ENCODE data around the gene WFDC1. TPM values are rescaled to one million over a fixed set of nuclear protein-coding genes. Genes with fewer than 3 reads are reported as not detected.

The WFDC1 gene
- total RNA-seq, 2 experiments from 2014 or later = not detected

- POLR2A ChIA-PET = no interaction called here
- CTCF ChIA-PET = no interaction called here
- Mint-ChIP-seq H3K4me3 (no peak overlapping the region), H3K9me3 (peaks cover 6% of the 10 kb centered on the region), H3K36me3 (ENCODE audit: low read depth) (no peaks in the 10 kb centered on the region), H3K4me1 (no peaks in the 10 kb centered on the region), H3K27me3 (peaks cover 18% of the 10 kb centered on the region), H3K27ac (no peak overlapping the region)
- no peak for DNase-seq
These were observed 19.7 kb downstream of the WFDC1 start for GRCh38 chr16:84314373-84314772.

DNA sequence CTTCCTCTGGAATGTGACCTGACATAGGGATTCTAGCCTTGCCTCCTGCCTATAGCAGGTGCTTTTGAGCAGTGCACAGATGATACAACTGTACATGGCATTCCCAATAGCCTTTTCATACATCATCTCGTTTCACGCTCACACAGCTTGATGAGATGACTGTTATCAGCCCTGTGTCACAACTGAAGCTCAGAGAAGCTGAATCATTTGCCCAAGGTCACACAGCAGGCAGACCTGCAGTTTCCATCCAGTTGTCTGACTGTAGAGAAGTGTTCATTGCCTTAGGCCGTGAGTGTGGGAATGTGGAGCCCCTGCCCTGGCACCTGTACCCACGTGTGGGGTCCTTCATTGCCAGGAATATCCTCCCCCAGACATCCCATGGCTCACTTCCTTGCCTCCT lies 20.1 kb downstream of the WFDC1 start:
- no peak overlapping the region for H3K4me3 Mint-ChIP-seq

GRCh38 chr16:84315422-84315821 lies 20.7 kb downstream of the WFDC1 start:
- H3K9me3 Mint-ChIP-seq = peaks cover 6% of the 10 kb centered on the region
- H3K36me3 Mint-ChIP-seq (ENCODE audit: low read depth) = no peaks in the 10 kb centered on the region
- H3K27me3 Mint-ChIP-seq = peaks cover 18% of the 10 kb centered on the region
- no peak overlapping the region for H3K4me3 Mint-ChIP-seq
- H3K27ac Mint-ChIP-seq = no peak overlapping the region
- H3K4me1 Mint-ChIP-seq = no peaks in the 10 kb centered on the region
- POLR2A ChIA-PET = no interaction called here
- CTCF ChIA-PET = no interaction called here
- DNase-seq = no peak

More for the DNA sequence above, 20.1 kb downstream of the WFDC1 start:
- DNase-seq = no peak
- no peak overlapping the region for H3K27ac Mint-ChIP-seq
- ChIA-PET CTCF (no interaction called here), POLR2A (no interaction called here)
- peaks cover 18% of the 10 kb centered on the region for H3K27me3 Mint-ChIP-seq
- H3K36me3 Mint-ChIP-seq (ENCODE audit: low read depth) = no peaks in the 10 kb centered on the region
- peaks cover 6% of the 10 kb centered on the region for H3K9me3 Mint-ChIP-seq
- no peaks in the 10 kb centered on the region for H3K4me1 Mint-ChIP-seq

- POLR2A ChIA-PET = no interaction called here
- Mint-ChIP-seq H3K4me3 (no peak overlapping the region), H3K36me3 (ENCODE audit: low read depth) (no peaks in the 10 kb centered on the region), H3K9me3 (peaks cover 6% of the 10 kb centered on the region), H3K27me3 (peaks cover 11% of the 10 kb centered on the region), H3K27ac (no peak overlapping the region), H3K4me1 (no peaks in the 10 kb centered on the region)
- CTCF ChIA-PET = no interaction called here
- no peak for DNase-seq
These were observed 23.7 kb downstream of the WFDC1 start for GRCh38 chr16:84318091-84318975.

- POLR2A ChIA-PET = no interaction called here
These were observed 24.6 kb downstream of the WFDC1 start for GRCh38 chr16:84319146-84319760.

DNA sequence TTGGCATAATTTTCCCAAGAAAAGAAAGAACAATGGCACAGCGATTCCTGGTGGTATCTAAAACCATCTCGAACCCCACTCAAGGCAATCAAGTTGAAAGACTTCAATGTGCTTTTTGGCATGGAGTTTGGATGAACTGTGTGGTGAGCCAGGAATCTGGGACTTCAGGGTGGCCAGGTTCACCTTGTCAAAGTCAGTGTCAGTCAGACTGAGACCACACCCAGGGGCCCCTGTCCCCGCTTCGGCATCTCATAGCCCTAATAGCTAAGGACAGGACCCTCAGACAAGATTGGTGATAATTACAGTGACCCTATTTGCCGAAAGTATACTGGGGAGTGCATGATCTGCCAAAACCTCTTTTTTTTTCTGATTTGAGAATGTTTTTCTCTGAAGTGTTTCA lies 25.8 kb downstream of the WFDC1 start:
- H3K27ac Mint-ChIP-seq = no peak overlapping the region
- H3K27me3 Mint-ChIP-seq = no peaks in the 10 kb centered on the region
- H3K4me1 Mint-ChIP-seq = no peaks in the 10 kb centered on the region
- POLR2A ChIA-PET = no interaction called here
- H3K36me3 Mint-ChIP-seq (ENCODE audit: low read depth) = no peaks in the 10 kb centered on the region
- CTCF ChIA-PET = no interaction called here
- peaks cover 6% of the 10 kb centered on the region for H3K9me3 Mint-ChIP-seq
- H3K4me3 Mint-ChIP-seq = no peak overlapping the region
- no peak for DNase-seq

More at GRCh38 chr16:84319146-84319760, 24.6 kb downstream of the WFDC1 start:
- Mint-ChIP-seq H3K27ac (no peak overlapping the region), H3K4me1 (no peaks in the 10 kb centered on the region), H3K4me3 (no peak overlapping the region), H3K9me3 (peaks cover 6% of the 10 kb centered on the region), H3K36me3 (ENCODE audit: low read depth) (no peaks in the 10 kb centered on the region), H3K27me3 (peaks cover 5% of the 10 kb centered on the region)
- no peak for DNase-seq
- CTCF ChIA-PET = no interaction called here

GRCh38 chr16:84321932-84322331 lies 27.3 kb downstream of the WFDC1 start:
- POLR2A ChIA-PET = no interaction called here
- CTCF ChIA-PET = interaction anchor here (1.2 kb wide), 1 partner anchor 135 kb away, joined by 3 read pairs; the partner anchor contains the start of gene TAF1C
- H3K36me3 Mint-ChIP-seq (ENCODE audit: low read depth) = no peaks in the 10 kb centered on the region
- H3K9me3 Mint-ChIP-seq = peaks cover 6% of the 10 kb centered on the region
- no peaks in the 10 kb centered on the region for H3K27me3 Mint-ChIP-seq
- no peak overlapping the region for H3K27ac Mint-ChIP-seq
- DNase-seq = no peak
- no peaks in the 10 kb centered on the region for H3K4me1 Mint-ChIP-seq
- H3K4me3 Mint-ChIP-seq = no peak overlapping the region

DNA sequence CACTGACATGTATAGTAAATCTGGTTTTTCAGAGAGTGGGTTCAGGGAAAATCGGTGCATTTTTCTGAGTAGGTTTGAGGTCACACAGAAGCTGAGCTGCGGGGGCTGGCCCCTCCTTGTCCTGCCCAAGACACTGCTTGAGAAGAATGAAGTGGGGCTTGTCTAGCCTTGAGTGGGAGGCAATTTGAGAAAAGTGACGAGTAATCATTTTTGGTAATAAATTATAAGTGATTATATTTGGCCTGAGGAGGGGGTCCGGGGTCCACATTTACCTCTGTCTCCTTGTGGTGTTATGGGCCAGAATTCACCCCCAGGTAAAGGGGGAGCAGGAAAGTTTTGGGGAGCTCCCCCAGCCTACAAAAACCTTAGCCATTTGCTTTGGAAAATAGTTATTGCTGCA lies 28.1 kb downstream of the WFDC1 start:
- Mint-ChIP-seq H3K4me3 (no peak overlapping the region), H3K27me3 (no peaks in the 10 kb centered on the region), H3K27ac (no peak overlapping the region), H3K4me1 (no peaks in the 10 kb centered on the region), H3K9me3 (peaks cover 5% of the 10 kb centered on the region), H3K36me3 (ENCODE audit: low read depth) (no peaks in the 10 kb centered on the region)
- ChIA-PET POLR2A (no interaction called here), CTCF (interaction anchor here (1.2 kb wide), 1 partner anchor 136 kb away, joined by 3 read pairs; the partner anchor contains the start of gene TAF1C)
- no peak for DNase-seq

DNA sequence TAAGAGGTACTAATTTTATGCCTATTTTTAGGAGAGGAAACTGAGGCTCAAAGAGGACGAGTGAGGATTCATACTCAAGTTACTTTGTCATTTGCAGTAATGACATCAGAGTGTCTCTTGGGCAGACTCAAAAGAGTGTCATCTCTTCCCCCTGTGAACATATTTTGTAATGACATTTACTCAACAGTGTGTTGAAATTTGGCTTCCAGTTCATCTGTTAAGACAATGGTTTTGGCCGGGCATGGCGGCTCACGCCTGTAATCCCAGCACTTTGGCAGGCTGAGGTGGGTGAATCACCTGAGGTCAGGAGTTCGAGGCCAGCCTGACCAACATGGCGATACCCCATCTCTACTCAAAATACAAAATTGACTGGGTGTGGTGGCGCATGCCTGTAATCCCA lies 28.9 kb downstream of the WFDC1 start:
- H3K4me1 Mint-ChIP-seq = no peaks in the 10 kb centered on the region
- no peaks in the 10 kb centered on the region for H3K36me3 Mint-ChIP-seq (ENCODE audit: low read depth)
- ChIA-PET CTCF (no interaction called here), POLR2A (no interaction called here)
- H3K9me3 Mint-ChIP-seq = peaks cover 4% of the 10 kb centered on the region
- no peak for DNase-seq
- H3K27ac Mint-ChIP-seq = no peak overlapping the region
- H3K4me3 Mint-ChIP-seq = no peak overlapping the region
- H3K27me3 Mint-ChIP-seq = no peaks in the 10 kb centered on the region

- ChIA-PET POLR2A (no interaction called here), CTCF (no interaction called here)
- H3K4me3 Mint-ChIP-seq = no peak overlapping the region
- H3K4me1 Mint-ChIP-seq = no peaks in the 10 kb centered on the region
- H3K36me3 Mint-ChIP-seq (ENCODE audit: low read depth) = no peaks in the 10 kb centered on the region
- no peak for DNase-seq
- no peak overlapping the region for H3K27ac Mint-ChIP-seq
- H3K9me3 Mint-ChIP-seq = no peaks in the 10 kb centered on the region
- no peaks in the 10 kb centered on the region for H3K27me3 Mint-ChIP-seq
These were observed 30.0 kb downstream of the WFDC1 start for GRCh38 chr16:84324434-84325262.

DNA sequence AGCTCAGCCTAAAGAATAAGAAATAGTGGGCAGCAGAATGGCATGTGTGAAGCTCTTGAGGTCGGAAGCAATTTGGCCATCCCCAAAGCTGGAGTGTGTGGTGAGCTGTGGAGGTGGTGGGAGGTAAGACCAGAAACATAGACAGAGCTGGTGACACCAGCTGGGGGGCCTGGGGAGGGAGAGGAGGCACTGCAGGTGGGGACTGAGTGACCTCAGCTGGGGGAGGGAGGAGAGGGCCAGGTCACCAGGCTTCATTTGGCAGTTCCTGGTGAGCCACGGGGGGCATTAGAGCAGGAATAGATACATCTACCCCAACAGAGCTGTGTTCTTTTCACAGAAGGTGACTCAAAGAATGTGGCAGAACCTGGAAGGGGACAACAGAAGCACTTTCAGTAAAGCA lies 31.9 kb downstream of the WFDC1 start:
- Mint-ChIP-seq H3K27me3 (no peaks in the 10 kb centered on the region), H3K4me3 (no peak overlapping the region), H3K9me3 (no peaks in the 10 kb centered on the region), H3K27ac (no peak overlapping the region), H3K36me3 (ENCODE audit: low read depth) (no peaks in the 10 kb centered on the region), H3K4me1 (no peaks in the 10 kb centered on the region)
- no peak for DNase-seq
- POLR2A ChIA-PET = no interaction called here
- CTCF ChIA-PET = no interaction called here

GRCh38 chr16:84327926-84328505 lies 33.3 kb downstream of the WFDC1 start:
- CTCF ChIA-PET = interaction anchor here (0.5 kb wide), 1 partner anchor 11 kb away, joined by 3 read pairs; no protein-coding TSS in a partner anchor
- Mint-ChIP-seq H3K4me3 (no peak overlapping the region), H3K27ac (no peak overlapping the region), H3K27me3 (no peaks in the 10 kb centered on the region), H3K4me1 (no peaks in the 10 kb centered on the region), H3K9me3 (no peaks in the 10 kb centered on the region), H3K36me3 (ENCODE audit: low read depth) (no peaks in the 10 kb centered on the region)
- no peak for DNase-seq
- POLR2A ChIA-PET = no interaction called here

GRCh38 chr16:84329016-84329415 lies 34.3 kb downstream of the WFDC1 start:
- Mint-ChIP-seq H3K9me3 (no peaks in the 10 kb centered on the region), H3K27me3 (no peaks in the 10 kb centered on the region), H3K4me3 (no peak overlapping the region), H3K27ac (no peak overlapping the region), H3K36me3 (ENCODE audit: low read depth) (no peaks in the 10 kb centered on the region), H3K4me1 (no peaks in the 10 kb centered on the region)
- CTCF ChIA-PET = no interaction called here
- POLR2A ChIA-PET = no interaction called here
- DNase-seq = no peak

All from activated CD4-positive, alpha-beta T cell treated with anti-CD3 and anti-CD28 coated beads, Interleukin-2, amount 10 ng/mL, durations not matched to agents 7 days and 5 days (primary cell).